Activated naive CD4-positive, alpha-beta T cell treated with anti-CD3 and anti-CD28 coated beads, Interleukin-2, amount 10 ng/mL, durations not matched to agents 7 days and 5 days (primary cell): Measurements from ENCODE around the gene C17orf100.
"Not testable (repeated sequence)": the region's sequence is repeated elsewhere in the genome, so short reads cannot be mapped to it uniquely, and the experiment has no call there.

ENCODE experiments used
- CTCF ChIA-PET: fragments of 350-600 bp; sonication (Branson Sonifier 250); formaldehyde crosslinking; loops from one replicate; lab custom pipeline; 2021; ENCODE audit warnings: antibody characterized with exemption; lab: Charles Lee
- DNase-seq: peaks from one replicate; pipeline ENCODE4 v3.0.0-alpha.2; 2020
- H3K27ac Mint-ChIP-seq: one replicate; pipeline ENCODE4 v1.8.0; 2021; ENCODE audit warnings: mild to moderate bottlenecking, moderate library complexity, mixed read lengths
- H3K27me3 Mint-ChIP-seq: one replicate; pipeline ENCODE4 v1.8.0; 2021; ENCODE audit warnings: mild to moderate bottlenecking, mixed read lengths
- H3K36me3 Mint-ChIP-seq: one replicate; pipeline ENCODE4 v1.8.0; 2021; ENCODE audit warnings: mixed read lengths
- H3K4me1 Mint-ChIP-seq: one replicate; pipeline ENCODE4 v1.8.0; 2021; ENCODE audit warnings: mixed read lengths
- H3K4me3 Mint-ChIP-seq: one replicate; pipeline ENCODE4 v1.8.0; 2021; ENCODE audit warnings: mild to moderate bottlenecking, moderate library complexity, mixed read lengths
- H3K9me3 Mint-ChIP-seq: one replicate; pipeline ENCODE4 v1.8.0; 2021; ENCODE audit warnings: mixed read lengths

Gene C17orf100

DNA sequence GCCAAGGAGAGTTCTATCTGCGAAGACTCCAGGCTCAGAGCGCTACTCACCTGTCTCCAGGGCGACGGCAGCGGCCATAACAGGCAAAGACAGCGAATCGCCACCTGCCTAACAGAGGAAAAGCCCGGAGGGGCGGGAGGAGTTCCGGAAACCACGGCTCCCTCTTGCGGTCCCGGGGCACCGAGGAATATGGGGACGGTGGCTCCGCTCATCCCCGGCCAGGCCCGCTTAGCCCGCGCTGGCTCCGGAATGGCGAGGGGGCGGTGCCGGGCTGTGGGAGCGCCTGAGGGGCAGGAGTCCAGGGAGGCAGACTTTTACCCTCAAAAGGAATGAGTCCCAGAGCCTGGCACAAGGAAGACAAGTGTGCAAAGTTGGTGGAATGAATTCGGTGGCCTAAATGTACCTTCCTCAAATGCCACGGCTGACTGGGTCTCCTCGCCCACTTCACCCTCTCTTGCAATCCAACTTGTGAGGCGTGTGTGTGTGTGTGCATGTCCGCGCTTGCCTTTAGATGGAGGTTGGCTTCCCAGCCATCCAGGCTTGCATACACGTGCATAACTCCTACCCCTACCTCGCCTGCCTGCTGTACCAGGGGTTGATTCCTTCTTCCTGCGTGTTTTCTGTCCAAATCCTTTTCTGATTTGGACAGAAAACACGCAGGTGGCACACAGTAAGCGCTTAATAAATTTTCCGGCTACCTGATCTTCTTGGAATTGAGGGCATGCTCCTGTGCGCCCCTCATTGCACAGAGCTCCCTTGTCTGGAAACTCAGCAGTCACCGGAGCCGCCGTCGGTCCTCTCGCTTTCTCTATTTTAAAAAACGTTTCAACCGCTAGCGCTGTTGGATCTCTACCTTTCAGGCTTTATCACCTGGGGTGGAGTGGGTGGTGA lies 3.5 kb downstream of the C17orf100 start:
- no peak overlapping the region for H3K4me3 Mint-ChIP-seq
- H3K36me3 Mint-ChIP-seq, result peaks cover 16% of the 10 kb centered on the region
- peaks cover 66% of the 10 kb centered on the region for H3K4me1 Mint-ChIP-seq
- no peaks in the 10 kb centered on the region for H3K9me3 Mint-ChIP-seq
- H3K27me3 Mint-ChIP-seq, result no peaks in the 10 kb centered on the region
- CTCF ChIA-PET, result no interaction called here
- H3K27ac Mint-ChIP-seq, result no peak overlapping the region
- DNase-seq, result no peak

- H3K36me3 Mint-ChIP-seq, result peaks cover 21% of the 10 kb centered on the region
- H3K4me3 Mint-ChIP-seq, result peak overlapping the region; percentile 73
- DNase-seq, H3K27ac Mint-ChIP-seq, H3K27me3 Mint-ChIP-seq, H3K9me3 Mint-ChIP-seq, CTCF ChIA-PET: not testable (repeated sequence)
- H3K4me1 Mint-ChIP-seq, result peaks cover 67% of the 10 kb centered on the region
These were observed 4.3 kb downstream of the C17orf100 start for GRCh38 chr17:6655732-6656361.

DNA sequence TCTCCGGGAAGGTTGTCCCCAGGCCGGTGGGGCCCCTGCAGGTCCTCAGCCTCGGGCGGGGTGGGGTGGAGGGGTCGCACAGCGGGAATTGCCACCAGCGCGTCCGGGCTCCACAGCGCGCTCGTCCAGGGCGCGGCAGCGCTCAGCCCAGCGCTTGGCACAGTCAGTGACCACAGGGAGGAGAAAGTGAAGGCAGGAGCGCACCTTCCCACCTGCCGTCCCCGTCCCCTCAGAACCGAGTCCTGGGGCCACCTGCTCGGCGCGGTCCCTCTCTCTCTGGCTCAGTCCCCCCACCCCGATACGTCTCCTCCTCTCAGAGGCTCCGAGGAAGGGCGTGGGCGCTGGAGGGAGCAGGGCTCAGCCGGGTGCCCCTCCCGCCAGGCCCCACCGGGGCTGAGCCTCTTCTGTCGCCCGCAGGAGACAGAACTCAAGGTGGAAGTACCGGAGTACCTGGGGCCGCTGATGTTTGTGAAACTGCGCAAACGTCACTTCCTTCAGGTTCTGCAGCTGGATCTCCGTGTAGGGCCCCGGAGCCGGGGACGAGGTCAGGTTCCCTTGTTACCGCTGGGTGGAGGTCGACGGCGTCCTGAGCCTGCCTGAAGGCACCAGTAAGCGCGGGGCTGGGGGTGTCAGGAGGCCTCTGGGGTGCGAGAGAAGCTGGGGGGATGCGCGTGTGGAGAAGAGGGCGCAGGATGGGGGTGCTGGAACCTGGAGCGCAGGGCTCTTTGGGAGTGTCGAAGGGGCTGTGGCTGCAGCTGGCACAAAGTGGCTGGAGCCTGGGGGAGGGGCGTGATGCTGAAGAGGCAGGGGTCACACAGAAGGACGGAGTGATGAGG lies 5.5 kb downstream of the C17orf100 start:
- Mint-ChIP-seq H3K36me3 (peaks cover 26% of the 10 kb centered on the region), H3K4me3 (peak overlapping the region; percentile 90), H3K4me1 (peaks cover 70% of the 10 kb centered on the region), H3K27ac (peak overlapping the region; percentile 89)
- not testable (repeated sequence) for H3K27me3 Mint-ChIP-seq, H3K9me3 Mint-ChIP-seq
- DNase-seq, result peak; percentile 76
- CTCF ChIA-PET, result interaction anchor here (1.1 kb wide), 1 partner anchor 10 kb away, joined by 4 read pairs; no protein-coding TSS in a partner anchor

DNA sequence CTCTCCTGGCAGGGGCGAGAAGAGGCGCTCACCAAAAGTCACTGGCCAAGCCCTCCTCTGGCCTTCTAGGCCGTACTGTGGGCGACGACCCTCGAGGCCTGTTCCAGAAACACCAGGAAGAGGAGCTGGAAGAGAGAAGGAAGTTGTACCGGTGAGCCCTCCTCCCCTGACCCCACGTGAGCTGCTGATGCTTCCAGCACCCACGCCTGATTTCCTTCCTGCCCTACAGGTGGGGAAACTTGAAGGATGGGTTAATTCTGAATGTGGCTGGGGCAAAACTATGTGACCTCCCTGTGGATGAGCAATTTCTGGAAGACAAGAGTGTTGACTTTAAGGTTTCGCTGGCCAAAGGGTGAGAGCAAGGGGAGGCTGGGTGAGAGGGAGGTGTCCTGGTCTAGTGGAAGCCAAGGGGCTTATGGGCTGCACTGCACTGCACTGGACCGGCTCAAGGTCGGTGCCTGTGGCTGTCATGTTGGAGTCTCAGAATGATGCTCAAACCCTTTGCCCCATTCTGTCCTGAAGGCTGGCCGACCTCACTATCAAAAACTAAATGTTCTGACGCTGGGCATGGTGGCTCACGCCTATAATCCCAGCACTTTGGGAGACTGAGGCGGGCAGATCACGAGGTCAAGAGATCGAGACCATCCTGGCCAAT lies 6.2 kb downstream of the C17orf100 start:
- CTCF ChIA-PET, result interaction anchor here (1.1 kb wide), 1 partner anchor 9 kb away, joined by 4 read pairs; no protein-coding TSS in a partner anchor
- no peak for DNase-seq
- peak overlapping the region; percentile 89 for H3K27ac Mint-ChIP-seq
- H3K9me3 Mint-ChIP-seq, result no peaks in the 10 kb centered on the region
- H3K27me3 Mint-ChIP-seq, result no peaks in the 10 kb centered on the region
- H3K36me3 Mint-ChIP-seq, result peaks cover 26% of the 10 kb centered on the region
- H3K4me3 Mint-ChIP-seq, result peak overlapping the region; percentile 90
- peaks cover 67% of the 10 kb centered on the region for H3K4me1 Mint-ChIP-seq

- H3K4me3 Mint-ChIP-seq, result peak overlapping the region; percentile 90
- DNase-seq, result not testable (repeated sequence)
- peaks cover 61% of the 10 kb centered on the region for H3K4me1 Mint-ChIP-seq
These were observed 6.8 kb downstream of the C17orf100 start for GRCh38 chr17:6658411-6658810.

DNA sequence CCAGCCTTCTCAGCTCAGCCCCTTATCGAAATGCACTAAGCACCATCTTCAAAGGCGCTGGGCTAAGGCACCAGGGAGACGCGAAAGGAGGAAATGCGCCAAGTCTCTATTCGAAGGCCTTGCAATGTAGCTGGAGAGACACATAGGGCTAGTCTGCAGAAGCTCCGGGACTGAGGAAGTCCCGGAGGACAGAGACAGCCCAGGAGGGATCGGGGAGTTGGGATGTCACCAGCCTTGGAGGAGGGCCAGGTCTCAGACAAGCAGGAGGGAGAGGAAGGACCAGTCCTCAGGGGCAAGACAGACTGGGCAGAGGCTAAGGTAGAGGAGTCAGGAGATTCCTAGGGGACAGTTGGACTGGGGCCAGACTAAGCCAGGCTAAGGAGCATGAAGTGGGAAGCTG lies 8.5 kb downstream of the C17orf100 start:
- H3K36me3 Mint-ChIP-seq, result peaks cover 17% of the 10 kb centered on the region
- DNase-seq, result no peak
- H3K4me3 Mint-ChIP-seq, result no peak overlapping the region
- CTCF ChIA-PET, result interaction anchor here (1.1 kb wide), 1 partner anchor 361 kb away, joined by 3 read pairs; no protein-coding TSS in a partner anchor
- H3K9me3 Mint-ChIP-seq, result no peaks in the 10 kb centered on the region
- H3K4me1 Mint-ChIP-seq, result peaks cover 48% of the 10 kb centered on the region
- no peak overlapping the region for H3K27ac Mint-ChIP-seq
- no peaks in the 10 kb centered on the region for H3K27me3 Mint-ChIP-seq

More at GRCh38 chr17:6658411-6658810, 6.8 kb downstream of the C17orf100 start:
- H3K27me3 Mint-ChIP-seq, H3K9me3 Mint-ChIP-seq, H3K27ac Mint-ChIP-seq, CTCF ChIA-PET: not testable (repeated sequence)
- peaks cover 23% of the 10 kb centered on the region for H3K36me3 Mint-ChIP-seq

DNA sequence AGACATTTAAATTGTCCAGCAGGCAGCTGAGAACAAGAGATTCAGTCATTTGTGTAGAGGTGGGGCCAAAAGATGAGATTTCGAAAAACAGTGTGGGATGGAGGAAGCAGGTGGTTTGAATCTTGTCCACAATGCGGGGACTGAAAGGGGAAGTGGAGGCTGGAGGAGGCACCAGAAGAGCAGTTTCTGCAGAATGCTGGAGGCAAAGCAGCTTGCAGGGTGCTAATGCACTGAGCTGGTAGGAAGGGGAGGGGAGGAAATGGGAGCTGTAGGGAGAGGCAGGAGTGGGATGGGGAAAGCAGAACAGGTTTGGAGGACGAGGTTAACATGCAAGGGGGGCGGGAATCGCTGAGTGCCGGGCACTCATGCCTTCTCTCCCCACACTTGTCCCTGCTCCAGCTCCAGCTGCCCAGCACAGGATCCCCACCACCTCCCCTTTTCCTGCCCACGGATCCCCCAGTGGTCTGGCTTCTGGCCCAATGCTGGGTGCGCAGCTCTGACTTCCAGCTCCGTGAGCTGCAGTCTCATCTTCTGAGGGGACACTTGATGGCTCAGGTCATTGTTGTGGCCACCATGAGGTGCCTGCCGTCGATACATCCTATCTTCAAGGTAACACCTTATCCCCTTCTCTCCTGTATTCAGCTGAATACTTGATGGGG lies 9.4 kb downstream of the C17orf100 start:
- CTCF ChIA-PET, result interaction anchor here (0.9 to 1.4 kb wide), 4 partner anchors 40 to 360 kb away, joined by 3 to 5 read pairs (median 3); no protein-coding TSS in a partner anchor
- H3K27me3 Mint-ChIP-seq, result no peaks in the 10 kb centered on the region
- no peak overlapping the region for H3K4me3 Mint-ChIP-seq
- peaks cover 17% of the 10 kb centered on the region for H3K36me3 Mint-ChIP-seq
- no peaks in the 10 kb centered on the region for H3K9me3 Mint-ChIP-seq
- H3K27ac Mint-ChIP-seq, result no peak overlapping the region
- DNase-seq, result no peak
- peaks cover 42% of the 10 kb centered on the region for H3K4me1 Mint-ChIP-seq

GRCh38 chr17:6661464-6661848 lies 9.9 kb downstream of the C17orf100 start:
- Mint-ChIP-seq H3K27me3 (no peaks in the 10 kb centered on the region), H3K27ac (no peak overlapping the region), H3K4me3 (no peak overlapping the region), H3K4me1 (peaks cover 40% of the 10 kb centered on the region), H3K36me3 (peaks cover 17% of the 10 kb centered on the region), H3K9me3 (no peaks in the 10 kb centered on the region)
- DNase-seq, result no peak
- CTCF ChIA-PET, result interaction anchor here (0.9 to 1.4 kb wide), 3 partner anchors 40 to 232 kb away, joined by 3 to 5 read pairs (median 3); no protein-coding TSS in a partner anchor

DNA sequence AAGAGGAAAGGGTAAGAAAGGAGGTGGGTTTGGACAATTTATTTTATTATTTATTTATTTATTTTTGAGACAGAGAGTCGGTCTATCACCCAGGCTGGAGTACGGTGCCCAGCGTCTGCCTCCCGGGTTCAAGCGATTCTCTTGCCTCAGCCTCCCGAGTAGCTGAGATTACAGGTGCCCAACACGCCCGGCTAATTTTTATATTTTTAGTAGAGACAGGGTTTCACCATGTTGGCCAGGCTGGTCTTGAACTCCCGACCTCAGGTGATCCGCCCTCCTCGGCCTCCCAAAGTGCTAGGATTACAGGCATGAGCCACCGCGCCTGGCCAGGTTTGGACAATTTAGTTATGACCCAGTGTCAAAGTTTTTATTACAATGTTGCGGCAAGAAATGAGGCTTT lies 11.6 kb downstream of the C17orf100 start:
- H3K27ac Mint-ChIP-seq, DNase-seq, H3K9me3 Mint-ChIP-seq, H3K4me3 Mint-ChIP-seq, H3K27me3 Mint-ChIP-seq: not testable (repeated sequence)
- peaks cover 13% of the 10 kb centered on the region for H3K36me3 Mint-ChIP-seq
- CTCF ChIA-PET, result interaction anchor here (1.2 to 1.3 kb wide), 2 partner anchors 19 to 341 kb away, joined by 3 to 4 read pairs; no protein-coding TSS in a partner anchor
- H3K4me1 Mint-ChIP-seq, result peaks cover 29% of the 10 kb centered on the region

- no peaks in the 10 kb centered on the region for H3K27me3 Mint-ChIP-seq
- H3K4me3 Mint-ChIP-seq, result no peak overlapping the region
- no peaks in the 10 kb centered on the region for H3K9me3 Mint-ChIP-seq
- H3K27ac Mint-ChIP-seq, result no peak overlapping the region
- peaks cover 4% of the 10 kb centered on the region for H3K36me3 Mint-ChIP-seq
- H3K4me1 Mint-ChIP-seq, result peaks cover 12% of the 10 kb centered on the region
- CTCF ChIA-PET, result interaction anchor here (0.8 to 3.4 kb wide), 9 partner anchors 9 to 244 kb away, joined by 3 to 14 read pairs (median 4); partner anchors contain the start of genes KIAA0753 and TEKT1
- DNase-seq, result peak; percentile 58
These were observed 14.5 kb downstream of the C17orf100 start for GRCh38 chr17:6666077-6666521.

DNA sequence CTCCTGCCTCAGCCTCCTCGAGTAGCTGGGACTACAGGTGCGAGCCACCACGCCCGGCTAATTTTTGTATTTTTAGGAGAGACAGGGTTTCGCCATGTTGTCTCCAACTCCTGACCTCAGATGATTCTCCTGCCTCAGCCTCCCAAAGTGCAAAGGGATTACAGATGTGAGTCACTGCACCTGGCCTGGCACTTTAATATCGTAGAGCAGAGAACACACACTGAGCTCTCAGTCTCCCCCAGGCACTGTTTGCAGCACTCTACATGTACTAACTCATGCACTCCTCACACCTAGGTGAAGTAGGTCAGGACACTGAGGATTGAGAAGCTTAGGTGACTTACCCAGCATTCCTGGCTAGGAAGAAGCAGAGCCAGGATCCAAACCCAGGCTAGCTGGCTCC lies 15.0 kb downstream of the C17orf100 start:
- Mint-ChIP-seq H3K27ac (no peak overlapping the region), H3K4me1 (peaks cover 8% of the 10 kb centered on the region), H3K36me3 (peaks cover 1% of the 10 kb centered on the region), H3K9me3 (no peaks in the 10 kb centered on the region), H3K4me3 (no peak overlapping the region), H3K27me3 (no peaks in the 10 kb centered on the region)
- DNase-seq, result no peak
- CTCF ChIA-PET, result interaction anchor here (0.8 to 3.4 kb wide), 10 partner anchors 9 to 244 kb away, joined by 3 to 14 read pairs (median 4); partner anchors contain the start of genes KIAA0753 and TEKT1

DNA sequence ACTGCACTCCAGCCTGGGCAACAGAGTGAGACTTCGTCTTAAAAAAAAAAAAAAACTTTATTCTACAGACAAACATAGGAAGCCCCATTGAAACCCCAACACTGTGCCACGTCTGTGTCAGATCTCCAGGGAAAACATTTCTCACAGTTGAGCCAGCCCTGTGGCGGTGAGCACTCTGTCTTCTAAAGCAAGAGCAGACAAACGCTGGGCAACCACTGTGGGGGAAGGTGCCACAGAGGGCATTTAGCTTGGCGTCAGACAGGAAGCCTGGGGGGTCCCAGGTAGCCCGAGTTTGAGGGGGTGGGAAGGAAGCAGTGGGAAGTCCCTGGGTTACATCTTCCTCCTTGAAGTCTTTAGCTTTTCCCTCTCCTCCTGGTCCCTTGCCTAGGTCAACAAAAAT lies 16.0 kb downstream of the C17orf100 start:
- Mint-ChIP-seq H3K27ac (no peak overlapping the region), H3K36me3 (no peaks in the 10 kb centered on the region), H3K9me3 (no peaks in the 10 kb centered on the region), H3K4me3 (no peak overlapping the region), H3K27me3 (no peaks in the 10 kb centered on the region), H3K4me1 (peaks cover 3% of the 10 kb centered on the region)
- CTCF ChIA-PET, result interaction anchor here (0.9 to 3.4 kb wide), 3 partner anchors 82 to 243 kb away, joined by 3 to 8 read pairs (median 3); no protein-coding TSS in a partner anchor
- DNase-seq, result no peak
